HEK293 (cell line): ENCODE measurements around the gene EPOP.

ENCODE experiments used
- GLIS1 ChIP-seq: fragments of 450-650 bp; formaldehyde crosslinking; IDR thresholded peaks from 2 replicates; pipeline ENCODE4 v1.5.1; 2016; ENCODE audit warnings: missing biosample characterization, missing genetic modification characterization
- IKZF3 ChIP-seq: fragments of 450-650 bp; IDR thresholded peaks from 2 replicates; pipeline ENCODE4 v1.5.0; 2018; ENCODE audit warnings: missing biosample characterization, mild to moderate bottlenecking, missing genetic modification characterization, moderate library complexity
- MZF1 ChIP-seq: fragments of 450-650 bp; formaldehyde crosslinking; IDR thresholded peaks from 2 replicates; pipeline ENCODE4 v1.5.1; 2017; ENCODE audit warnings: missing biosample characterization, missing genetic modification characterization, borderline replicate concordance
- PATZ1 ChIP-seq: fragments of 450-650 bp; formaldehyde crosslinking; IDR thresholded peaks from 2 replicates; pipeline ENCODE4 v1.5.1; 2016; ENCODE audit warnings: missing biosample characterization, missing genetic modification characterization
- TSHZ1 ChIP-seq: fragments of 450-650 bp; formaldehyde crosslinking; IDR thresholded peaks from 2 replicates; pipeline ENCODE4 v1.5.1; 2016; ENCODE audit warnings: missing biosample characterization, missing genetic modification characterization, borderline replicate concordance
- YY1 ChIP-seq: fragments of 450-650 bp; formaldehyde crosslinking; IDR thresholded peaks from 2 replicates; pipeline ENCODE4 v1.5.1; 2018; ENCODE audit warnings: missing biosample characterization, missing genetic modification characterization
- ZBTB17 ChIP-seq: fragments of 450-650 bp; formaldehyde crosslinking; IDR thresholded peaks from 2 replicates; pipeline ENCODE4 v1.5.1; 2016; ENCODE audit warnings: missing biosample characterization, missing genetic modification characterization
- ZBTB49 ChIP-seq: fragments of 450-650 bp; formaldehyde crosslinking; IDR thresholded peaks from 2 replicates; pipeline ENCODE4 v1.5.1; 2016; ENCODE audit warnings: missing biosample characterization, missing genetic modification characterization, low read depth
- ZBTB8A ChIP-seq: fragments of 450-650 bp; formaldehyde crosslinking; IDR thresholded peaks from 2 replicates; pipeline ENCODE4 v1.5.1; 2016; ENCODE audit warnings: missing biosample characterization, missing genetic modification characterization
- ZFP3 ChIP-seq: fragments of 450-650 bp; formaldehyde crosslinking; IDR thresholded peaks from 2 replicates; pipeline ENCODE4 v1.5.1; 2016; ENCODE audit warnings: low read depth, missing biosample characterization, missing genetic modification characterization
- ZNF10 ChIP-seq: fragments of 450-650 bp; formaldehyde crosslinking; IDR thresholded peaks from 2 replicates; pipeline ENCODE4 v1.5.1; 2017; ENCODE audit warnings: missing biosample characterization, missing genetic modification characterization
- ZNF138 ChIP-seq: fragments of 450-650 bp; formaldehyde crosslinking; IDR thresholded peaks from 2 replicates; pipeline ENCODE4 v1.5.1; 2016; ENCODE audit warnings: missing biosample characterization, missing genetic modification characterization, borderline replicate concordance
- ZNF146 ChIP-seq: fragments of 450-650 bp; formaldehyde crosslinking; IDR thresholded peaks from 2 replicates; pipeline ENCODE4 v1.5.1; 2016; ENCODE audit warnings: missing biosample characterization, missing genetic modification characterization
- ZNF157 ChIP-seq: fragments of 450-650 bp; formaldehyde crosslinking; IDR thresholded peaks from 2 replicates; pipeline ENCODE4 v1.5.1; 2016; ENCODE audit warnings: missing biosample characterization, missing genetic modification characterization
- ZNF16 ChIP-seq: fragments of 450-650 bp; formaldehyde crosslinking; IDR thresholded peaks from 2 replicates; pipeline ENCODE4 v1.5.1; 2016; ENCODE audit warnings: low read depth, missing biosample characterization, missing genetic modification characterization
- ZNF202 ChIP-seq: fragments of 450-650 bp; formaldehyde crosslinking; IDR thresholded peaks from 2 replicates; pipeline ENCODE4 v1.5.1; 2016; ENCODE audit warnings: missing biosample characterization, missing genetic modification characterization, borderline replicate concordance
- ZNF354C ChIP-seq: fragments of 450-650 bp; formaldehyde crosslinking; IDR thresholded peaks from 2 replicates; pipeline ENCODE4 v1.5.1; 2016; ENCODE audit warnings: missing biosample characterization, missing genetic modification characterization, low read depth, borderline replicate concordance
- ZNF394 ChIP-seq: fragments of 450-650 bp; formaldehyde crosslinking; IDR thresholded peaks from 2 replicates; pipeline ENCODE4 v1.5.1; 2016; ENCODE audit warnings: missing biosample characterization, missing genetic modification characterization, mild to moderate bottlenecking, moderate library complexity, borderline replicate concordance
- ZNF404 ChIP-seq: fragments of 450-650 bp; formaldehyde crosslinking; IDR thresholded peaks from 2 replicates; pipeline ENCODE4 v1.5.1; 2017; ENCODE audit warnings: missing biosample characterization, missing genetic modification characterization
- ZNF426 ChIP-seq: fragments of 450-650 bp; formaldehyde crosslinking; IDR thresholded peaks from 2 replicates; pipeline ENCODE4 v1.5.1; 2017; ENCODE audit warnings: missing biosample characterization, missing genetic modification characterization, mild to moderate bottlenecking, inconsistent platforms, moderate library complexity
- ZNF558 ChIP-seq: fragments of 450-650 bp; formaldehyde crosslinking; IDR thresholded peaks from 2 replicates; pipeline ENCODE4 v1.5.1; 2016; ENCODE audit warnings: missing biosample characterization, missing genetic modification characterization
- ZNF610 ChIP-seq: fragments of 450-650 bp; formaldehyde crosslinking; IDR thresholded peaks from 2 replicates; pipeline ENCODE4 v1.5.1; 2016; ENCODE audit warnings: missing biosample characterization, missing genetic modification characterization, borderline replicate concordance
- ZNF639 ChIP-seq: fragments of 450-650 bp; formaldehyde crosslinking; IDR thresholded peaks from 2 replicates; pipeline ENCODE4 v1.5.1; 2016; ENCODE audit warnings: missing biosample characterization, missing genetic modification characterization
- ZNF701 ChIP-seq: fragments of 450-650 bp; formaldehyde crosslinking; IDR thresholded peaks from 2 replicates; pipeline ENCODE4 v1.5.1; 2016; ENCODE audit warnings: missing biosample characterization, missing genetic modification characterization
- ZNF768 ChIP-seq: fragments of 450-650 bp; formaldehyde crosslinking; IDR thresholded peaks from 2 replicates; pipeline ENCODE4 v1.5.1; 2018; ENCODE audit warnings: missing biosample characterization, mild to moderate bottlenecking, missing genetic modification characterization
- ZNF776 ChIP-seq: fragments of 450-650 bp; formaldehyde crosslinking; IDR thresholded peaks from 2 replicates; pipeline ENCODE4 v1.5.0; 2017; ENCODE audit warnings: missing biosample characterization, missing genetic modification characterization, borderline replicate concordance
- ZNF791 ChIP-seq: fragments of 450-650 bp; formaldehyde crosslinking; IDR thresholded peaks from 2 replicates; pipeline ENCODE4 v1.5.1; 2016; ENCODE audit warnings: missing biosample characterization, missing genetic modification characterization
- ZNF837 ChIP-seq: fragments of 450-650 bp; formaldehyde crosslinking; IDR thresholded peaks from 2 replicates; pipeline ENCODE4 v1.5.1; 2016; ENCODE audit warnings: missing biosample characterization, missing genetic modification characterization
- TF ChIP-seq, protein P1 (sequence below): fragments of 450-650 bp; formaldehyde crosslinking; IDR thresholded peaks from 2 replicates; pipeline ENCODE4; 2016; ENCODE audit warnings: missing biosample characterization, missing genetic modification characterization

The EPOP gene

DNA sequence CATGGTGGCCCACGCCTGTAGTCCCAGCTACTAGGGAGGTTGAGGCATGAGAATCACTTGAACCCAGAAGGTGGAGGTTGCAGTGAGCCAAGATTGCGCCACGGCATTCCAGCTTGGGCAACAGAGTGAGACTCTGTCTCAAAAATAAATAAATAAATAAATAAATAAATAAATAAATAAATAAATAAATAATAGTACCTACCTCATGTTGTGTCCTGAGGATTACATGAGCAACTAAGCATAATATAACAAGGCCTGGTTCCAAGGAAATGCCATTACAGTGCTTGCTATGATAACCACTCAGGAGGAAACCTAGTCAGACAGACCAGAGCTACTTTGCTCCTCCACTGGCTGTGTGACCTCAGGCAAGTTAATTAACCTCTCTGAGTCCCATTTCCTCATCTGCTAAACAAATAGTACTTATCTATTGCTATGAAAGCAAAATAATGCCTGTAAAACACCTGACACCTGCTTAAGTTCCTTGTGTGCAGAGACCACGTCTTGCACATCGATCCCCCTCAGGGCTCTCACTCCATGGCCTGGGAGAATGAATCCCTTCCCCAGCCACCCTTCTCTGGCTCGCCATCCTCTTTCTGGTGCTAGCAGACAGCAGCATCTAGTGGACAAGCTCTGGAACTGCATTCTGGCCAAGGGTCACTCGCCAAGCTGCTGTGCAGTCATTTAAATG lies 7.5 kb downstream of the EPOP start (continued):
- no peak for TF ChIP-seq ZBTB49 (tag by site-specific recombination)
- TF ChIP-seq ZNF639 (tag by site-specific recombination): peak; percentile 75
- TF ChIP-seq ZNF404 (tag by site-specific recombination): peak; percentile 96; the same call in 1 of the 2 replicates
- peak; percentile 73; the same call in 1 of the 2 replicates for TF ChIP-seq TSHZ1 (tag by site-specific recombination)
- peak; percentile 94 for TF ChIP-seq MZF1 (tag by site-specific recombination)
- TF ChIP-seq ZNF768 (tag by site-specific recombination): peak; percentile 100; the same call in 1 of the 2 replicates
- peak; percentile 95; the same call in 1 of the 2 replicates for TF ChIP-seq ZNF354C (tag by site-specific recombination)
- no peak for TF ChIP-seq ZNF701 (tag by site-specific recombination)
- TF ChIP-seq GLIS1 (tag by site-specific recombination): 0 out of 2 replicates have a peak, but pooled peaks have one; percentile 12
- TF ChIP-seq ZFP3 (tag by site-specific recombination): peak; percentile 61
- 0 out of 2 replicates have a peak, but pooled peaks have one; percentile 27 for TF ChIP-seq YY1 (tag by site-specific recombination)
- TF ChIP-seq PATZ1 (tag by site-specific recombination): no peak
- TF ChIP-seq ZNF394 (tag by site-specific recombination): peak; percentile 98
- peak; percentile 94; the same call in 1 of the 2 replicates for TF ChIP-seq ZNF138
- TF ChIP-seq ZBTB8A: peak; percentile 91
- peak; percentile 88 for TF ChIP-seq ZBTB17 (tag by site-specific recombination)
- peak; percentile 32; the same call in 1 of the 2 replicates for TF ChIP-seq ZNF146 (tag by site-specific recombination)
- TF ChIP-seq ZNF558 (tag by site-specific recombination): peak; percentile 94
- 0 out of 2 replicates have a peak, but pooled peaks have one; percentile 35 for TF ChIP-seq ZNF16 (tag by site-specific recombination)
- TF ChIP-seq ZNF157: peak; percentile 44
- no peak for TF ChIP-seq ZNF776 (tag by site-specific recombination)
- TF ChIP-seq ZNF10 (tag by site-specific recombination): no peak
- peak; percentile 97 for TF ChIP-seq ZNF202 (tag by site-specific recombination)
- TF ChIP-seq ZNF610 (tag by site-specific recombination): peak; percentile 53
- no peak for TF ChIP-seq ZNF837 (tag by site-specific recombination)
- peak; percentile 84; the same call in 1 of the 2 replicates for TF ChIP-seq ZNF791
- TF ChIP-seq, protein P1, sequence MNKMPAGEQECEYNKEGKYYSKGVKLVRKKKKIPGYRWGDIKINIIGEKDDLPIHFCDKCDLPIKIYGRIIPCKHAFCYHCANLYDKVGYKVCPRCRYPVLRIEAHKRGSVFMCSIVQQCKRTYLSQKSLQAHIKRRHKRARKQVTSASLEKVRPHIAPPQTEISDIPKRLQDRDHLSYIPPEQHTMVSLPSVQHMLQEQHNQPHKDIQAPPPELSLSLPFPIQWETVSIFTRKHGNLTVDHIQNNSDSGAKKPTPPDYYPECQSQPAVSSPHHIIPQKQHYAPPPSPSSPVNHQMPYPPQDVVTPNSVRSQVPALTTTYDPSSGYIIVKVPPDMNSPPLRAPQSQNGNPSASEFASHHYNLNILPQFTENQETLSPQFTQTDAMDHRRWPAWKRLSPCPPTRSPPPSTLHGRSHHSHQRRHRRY (tag by site-specific recombination): no peak
- TF ChIP-seq IKZF3 (tag by site-specific recombination): peak; percentile 79
- TF ChIP-seq ZNF426: peak; percentile 99
